Loucy (cell line): ENCODE measurements around the gene CXCR3.

Source experiments
- EZH2phosphoT487 ChIP-seq: fragments of 200-600 bp; IDR thresholded peaks from 2 replicates; pipeline ENCODE4 v1.6.1; 2018; ENCODE audit warnings: antibody characterized with exemption, mild to moderate bottlenecking, moderate library complexity, borderline replicate concordance
- TF ChIP-seq, protein P1 (sequence below): fragments of 200-600 bp; sonication (generic); conservative IDR thresholded peaks from 2 replicates; pipeline ENCODE4 v1.5.1; 2014; ENCODE audit warnings: mild to moderate bottlenecking, antibody characterized with exemption, low read length

- TF ChIP-seq, protein P1, sequence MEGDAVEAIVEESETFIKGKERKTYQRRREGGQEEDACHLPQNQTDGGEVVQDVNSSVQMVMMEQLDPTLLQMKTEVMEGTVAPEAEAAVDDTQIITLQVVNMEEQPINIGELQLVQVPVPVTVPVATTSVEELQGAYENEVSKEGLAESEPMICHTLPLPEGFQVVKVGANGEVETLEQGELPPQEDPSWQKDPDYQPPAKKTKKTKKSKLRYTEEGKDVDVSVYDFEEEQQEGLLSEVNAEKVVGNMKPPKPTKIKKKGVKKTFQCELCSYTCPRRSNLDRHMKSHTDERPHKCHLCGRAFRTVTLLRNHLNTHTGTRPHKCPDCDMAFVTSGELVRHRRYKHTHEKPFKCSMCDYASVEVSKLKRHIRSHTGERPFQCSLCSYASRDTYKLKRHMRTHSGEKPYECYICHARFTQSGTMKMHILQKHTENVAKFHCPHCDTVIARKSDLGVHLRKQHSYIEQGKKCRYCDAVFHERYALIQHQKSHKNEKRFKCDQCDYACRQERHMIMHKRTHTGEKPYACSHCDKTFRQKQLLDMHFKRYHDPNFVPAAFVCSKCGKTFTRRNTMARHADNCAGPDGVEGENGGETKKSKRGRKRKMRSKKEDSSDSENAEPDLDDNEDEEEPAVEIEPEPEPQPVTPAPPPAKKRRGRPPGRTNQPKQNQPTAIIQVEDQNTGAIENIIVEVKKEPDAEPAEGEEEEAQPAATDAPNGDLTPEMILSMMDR, result no peak
- no peak for TF ChIP-seq EZH2phosphoT487
Observed at GRCh38 chrX:71627588-71628404, 9.5 kb upstream of the CXCR3 start.
